Panc1 (cell line): Measurements from ENCODE around the gene CCDC50. TPM values are rescaled to one million over a fixed set of nuclear protein-coding genes. Genes with fewer than 3 reads are reported as not detected.
A peak's percentile ranks its signal among the peaks of the same experiment; 100 is the strongest.

Experiments used
- ATAC-seq: fragments of 200-7000 bp; cut with Tn5 transposase; 2 replicates; pipeline ENCODE4 v1.9.1; 2020; ENCODE audit warnings: mild to moderate bottlenecking, moderate library complexity
- BruUV-seq: library from RNA; stranded (reverse); fragments of 400-500 nt; replicated peaks from 2 replicates; lab custom pipeline; 2021; lab: Mats Ljungman, UMichigan
- CTCF ChIA-PET: fragments of 300-600 bp; sonication (Branson Sonifier 250); formaldehyde crosslinking; loops from one replicate; lab custom pipeline; 2022; ENCODE audit warnings: antibody characterized with exemption; lab: Charles Lee
- POLR2A ChIA-PET: fragments of 300-600 bp; sonication (Branson Sonifier 250); formaldehyde crosslinking; loops from one replicate; lab custom pipeline; 2022; ENCODE audit warnings: antibody characterized with exemption; lab: Charles Lee
- DNase-seq: peaks from one replicate; pipeline ENCODE4 v3.0.0-alpha.2; 2010; ENCODE audit warnings: low read depth, low spot score
- H3K27ac ChIP-seq: 2 replicates; pipeline ENCODE4 v1.5.1; 2011; ENCODE audit warnings: mild to moderate bottlenecking, low read length, inconsistent platforms
- H3K27me3 ChIP-seq: fragments of 200-500 bp; sonication (Bioruptor generic); 2 replicates; pipeline ENCODE4 v1.6.0; 2014; ENCODE audit warnings: low read length, inconsistent platforms; ENCODE audit not compliant: control insufficient read depth, insufficient read depth
- H3K36me3 ChIP-seq: fragments of 200-500 bp; sonication (Bioruptor generic); 2 replicates; pipeline ENCODE4 v1.5.1; 2014; ENCODE audit warnings: inconsistent platforms, mild to moderate bottlenecking, low read length, moderate library complexity; ENCODE audit not compliant: control insufficient read depth, insufficient read depth
- H3K4me1 ChIP-seq: 2 replicates; pipeline ENCODE4 v1.5.1; 2011; ENCODE audit warnings: inconsistent platforms, mild to moderate bottlenecking, low read length, moderate library complexity; ENCODE audit not compliant: control insufficient read depth, insufficient read depth
- H3K4me3 ChIP-seq, 2 experiments: 2 replicates each; pipeline ENCODE4 v1.5.1; 2011 to 2012; ENCODE audit warnings: low read depth in 2 of 2, low read length in 2 of 2, mild to moderate bottlenecking in 2 of 2, inconsistent platforms in 1 of 2, moderate library complexity in 1 of 2
- H3K9me3 ChIP-seq: fragments of 200-500 bp; sonication (Bioruptor generic); 2 replicates; pipeline ENCODE4 v1.5.1; 2014; ENCODE audit warnings: low read depth, mild to moderate bottlenecking, inconsistent platforms, low read length, moderate library complexity; ENCODE audit not compliant: control insufficient read depth, insufficient read depth
- CTCF ChIP-seq: fragments of 450-650 bp; IDR thresholded peaks from 2 replicates; pipeline ENCODE4 v1.5.1; 2017; ENCODE audit warnings: mild to moderate bottlenecking
- POLR2AphosphoS5 ChIP-seq: IDR thresholded peaks from 2 replicates; pipeline ENCODE4 v1.6.1; 2012; ENCODE audit warnings: mild to moderate bottlenecking, low read depth, low read length, moderate library complexity
- REST ChIP-seq, 2 experiments: IDR thresholded peaks; 2 replicates each; pipeline ENCODE4 v1.6.1; 2011 to 2012; ENCODE audit warnings: low read depth in 2 of 2, control low read depth in 1 of 2, low read length in 1 of 2, mild to moderate bottlenecking in 1 of 2, moderate library complexity in 1 of 2; ENCODE audit not compliant: insufficient read depth in 1 of 2
- SIN3A ChIP-seq: IDR thresholded peaks from 2 replicates; pipeline ENCODE4 v1.6.1; 2012; ENCODE audit warnings: low read depth, mild to moderate bottlenecking, low read length, moderate library complexity, borderline replicate concordance; ENCODE audit not compliant: insufficient read depth
- TCF7L2 ChIP-seq: IDR thresholded peaks from 2 replicates; pipeline ENCODE4 v1.6.1; 2011; ENCODE audit warnings: mild to moderate bottlenecking, low read depth, low read length, inconsistent platforms
- in situ Hi-C: cut with HindIII; loops from 2 replicates; pipeline ENCODE4 v1.10.0; 2016; ENCODE audit warnings: low sequenced_read_pairs, low pct_unique_long_range_greater_than_20kb
- intact Hi-C: fragments of 100-400 bp; cut with micrococcal nuclease; formaldehyde crosslinking; loops from one replicate; pipeline ENCODE4 v1.10.0; 2022; ENCODE audit not compliant: unreplicated experiment
- total RNA-seq: library from RNA; stranded (reverse); gene quantifications from one replicate; pipeline ENCODE4 v1.2.1, GENCODE V29; 2021; ENCODE audit not compliant: unreplicated experiment

CCDC50 gene
- total RNA-seq, 1 experiment from 2014 or later, result 89.3 TPM

- Histone ChIP-seq H3K9me3 (no peaks in the 10 kb centered on the region), H3K4me3 (no peak overlapping the region), H3K27me3 (no peaks in the 10 kb centered on the region), H3K4me1 (peaks cover 48% of the 10 kb centered on the region), H3K36me3 (no peaks in the 10 kb centered on the region), H3K27ac (no peak overlapping the region)
- in situ Hi-C loops (no loop called here), intact Hi-C loops (no loop called here)
- TF ChIP-seq POLR2AphosphoS5, result no peak
- no peak for TF ChIP-seq TCF7L2
- no peak for TF ChIP-seq CTCF
- TF ChIP-seq SIN3A, result no peak
- TF ChIP-seq REST (IDR thresholded peaks at IDR 0.05; ENCODE audit: insufficient read depth in 1 of 2, low read depth in 2 of 2, low read length in 1 of 2), result no peak
- ATAC-seq (no peak), DNase-seq (no peak)
- ChIA-PET POLR2A (no interaction called here), CTCF (no interaction called here)
- BruUV-seq, result no TSS peak
Observed at GRCh38 chr3:191348098-191348497, 18.9 kb downstream of the CCDC50 start.

GRCh38 chr3:191350396-191351090 lies 21.3 kb downstream of the CCDC50 start:
- no peak for TF ChIP-seq SIN3A
- no peak for TF ChIP-seq CTCF
- TF ChIP-seq POLR2AphosphoS5, result no peak
- no peak for TF ChIP-seq REST (IDR thresholded peaks at IDR 0.05; ENCODE audit: insufficient read depth in 1 of 2, low read depth in 2 of 2, low read length in 1 of 2)
- TF ChIP-seq TCF7L2, result no peak
- H3K4me3 ChIP-seq, result no peak overlapping the region
- no peak for DNase-seq
- H3K27me3 ChIP-seq, result no peaks in the 10 kb centered on the region
- in situ Hi-C loops, result no loop called here
- CTCF ChIA-PET, result no interaction called here
- intact Hi-C loops, result no loop called here
- peaks cover 34% of the 10 kb centered on the region for H3K4me1 ChIP-seq
- POLR2A ChIA-PET, result interaction anchor here (0.5 kb wide), 1 partner anchor 14 kb away, joined by 3 read pairs; no protein-coding TSS in a partner anchor
- BruUV-seq, result no TSS peak
- peak overlapping the region; percentile 10; the same call in 1 of the 2 replicates for H3K27ac ChIP-seq
- no peaks in the 10 kb centered on the region for H3K9me3 ChIP-seq
- H3K36me3 ChIP-seq, result no peaks in the 10 kb centered on the region
- ATAC-seq, result no peak
